K562 (cell line): ENCODE measurements around the gene FAM174C. TPM values are rescaled to one million over a fixed set of nuclear protein-coding genes. Genes with fewer than 3 reads are reported as not detected.

Source experiments
- ARNT ChIP-seq, 2 experiments: fragments of 450-650 bp; IDR thresholded peaks; 2 replicates each; pipeline ENCODE4 v1.6.1; 2016; ENCODE audit warnings: mild to moderate bottlenecking in 1 of 2
- ASH1L ChIP-seq: fragments of 450-650 bp; IDR thresholded peaks from 2 replicates; pipeline ENCODE4 v1.6.1; 2018; ENCODE audit warnings: borderline replicate concordance, mild to moderate bottlenecking, low read depth; ENCODE audit not compliant: partially characterized antibody
- ATF4 ChIP-seq: fragments of 450-650 bp; formaldehyde crosslinking; IDR thresholded peaks from 2 replicates; pipeline ENCODE4 v1.4.0; 2022; ENCODE audit warnings: mild to moderate bottlenecking, moderate library complexity
- COPS2 ChIP-seq: fragments of 450-650 bp; conservative IDR thresholded peaks from 2 replicates; pipeline ENCODE4 v1.6.1; 2016; ENCODE audit warnings: mild to moderate bottlenecking, moderate library complexity
- FOXM1 ChIP-seq, 2 experiments: fragments of 450-650 bp in 1 of 2; sonication (generic) in 1 of 2; formaldehyde crosslinking in 1 of 2; IDR thresholded peaks; 2 replicates each; pipeline versions ENCODE4 v1.6.1 to v1.9.0; 2017 to 2022; ENCODE audit warnings: low read depth in 2 of 2, mild to moderate bottlenecking in 2 of 2, missing genetic modification reagents in 1 of 2, moderate library complexity in 1 of 2
- FOXP4 ChIP-seq: sonication (generic); formaldehyde crosslinking; IDR thresholded peaks from 2 replicates; pipeline ENCODE4 v1.8.0; 2022; ENCODE audit warnings: mild to moderate bottlenecking, missing genetic modification reagents, borderline replicate concordance
- GTF2F1 ChIP-seq: IDR thresholded peaks from 2 replicates; pipeline ENCODE4 v1.6.1; 2011; ENCODE audit warnings: low read depth, low read length, improper control_type of control experiment
- HDAC6 ChIP-seq: IDR thresholded peaks from 2 replicates; pipeline ENCODE4 v1.6.1; 2012; ENCODE audit warnings: low read depth, mild to moderate bottlenecking, control low read depth, inconsistent platforms, low read length, moderate library complexity
- HINFP ChIP-seq: fragments of 450-650 bp; conservative IDR thresholded peaks from 2 replicates; pipeline ENCODE4 v1.6.1; 2016; ENCODE audit warnings: missing genetic modification characterization, low read depth, mild to moderate bottlenecking, control low read depth, missing compliant biosample characterization
- MCM2 ChIP-seq: fragments of 450-650 bp; IDR thresholded peaks from 2 replicates; pipeline ENCODE4 v1.6.1; 2017; ENCODE audit warnings: low read depth, mild to moderate bottlenecking
- MEIS2 ChIP-seq: fragments of 450-650 bp; IDR thresholded peaks from 2 replicates; pipeline ENCODE4 v1.6.1; 2014; ENCODE audit warnings: mild to moderate bottlenecking; ENCODE audit not compliant: partially characterized antibody
- NFYB ChIP-seq: IDR thresholded peaks from 2 replicates; pipeline ENCODE4 v1.6.1; 2011; ENCODE audit warnings: mild to moderate bottlenecking, moderate library complexity; ENCODE audit not compliant: insufficient read length; ENCODE audit errors: extremely low read depth
- NR2C2 ChIP-seq, 2 experiments: fragments of 200-800 bp in 1 of 2; sonication (Bioruptor generic) in 1 of 2; sonication (generic) in 1 of 2; formaldehyde crosslinking in 1 of 2; IDR thresholded peaks; 2 replicates each; pipeline versions ENCODE4 v1.6.1 to v1.8.0; 2016 to 2022; ENCODE audit warnings: mild to moderate bottlenecking in 1 of 2, missing compliant biosample characterization in 1 of 2, missing genetic modification characterization in 1 of 2, missing genetic modification reagents in 1 of 2
- PPARD ChIP-seq: fragments of 250-450 bp; sonication (Bioruptor Pico); IDR thresholded peaks from 2 replicates; pipeline ENCODE4 v1.8.0; 2022; ENCODE audit warnings: inconsistent platforms, mild to moderate bottlenecking, moderate library complexity
- SMARCA4 ChIP-seq: fragments of 450-650 bp; IDR thresholded peaks from 2 replicates; pipeline ENCODE4 v1.6.1; 2016
- SRSF7 ChIP-seq: fragments of 200-400 bp; formaldehyde crosslinking; optimal IDR thresholded peaks from 2 replicates; pipeline ENCODE3; 2017; ENCODE audit warnings: mild to moderate bottlenecking, low read depth, low read length
- SUPT5H ChIP-seq: fragments of 450-650 bp; IDR thresholded peaks from 2 replicates; pipeline ENCODE4 v1.6.1; 2016
- TCF7L2 ChIP-seq: fragments of 150-350 bp; IDR thresholded peaks from 2 replicates; pipeline ENCODE4 v1.6.1; 2016; ENCODE audit warnings: low read depth, mild to moderate bottlenecking, low read length, moderate library complexity
- THRAP3 ChIP-seq: fragments of 450-650 bp; IDR thresholded peaks from 2 replicates; pipeline ENCODE4 v1.6.1; 2016; ENCODE audit warnings: mild to moderate bottlenecking, inconsistent platforms, borderline replicate concordance
- ZNF124 ChIP-seq: sonication (generic); formaldehyde crosslinking; IDR thresholded peaks from 2 replicates; pipeline ENCODE4 v1.8.1; 2022; ENCODE audit warnings: missing genetic modification reagents
- ZNF398 ChIP-seq: fragments of 250-450 bp; sonication (Bioruptor Pico); IDR thresholded peaks from 2 replicates; pipeline ENCODE4 v1.8.0; 2021; ENCODE audit warnings: moderate library complexity, mild to moderate bottlenecking, inconsistent platforms
- ZNF830 ChIP-seq: fragments of 250-450 bp; sonication (Bioruptor Pico); IDR thresholded peaks from 2 replicates; pipeline ENCODE4 v1.5.0; 2021; ENCODE audit warnings: mild to moderate bottlenecking
- polyA plus RNA-seq, 8 experiments: library from polyadenylated mRNA; depleted of rRNA in 4 of 8; stranded (reverse) in 5 of 8; unstranded in 3 of 8; fragments of >200 nt; fragmentation: Nextera tagmentation in 2 of 8; fragmentation: Illumina TruSeq in 1 of 8; extraction: Ambion mirVana in 2 of 8; extraction: Trizol in 1 of 8; gene quantifications; 2 replicates each; pipeline versions ENCODE4 v1.2.1 to v1.2.3, GENCODE V29; 2011 to 2014; ENCODE audit warnings: inconsistent platforms in 1 of 8, missing spikeins in 1 of 8
- total RNA-seq, 7 experiments: library from RNA; depleted of rRNA in 6 of 7; stranded (reverse); fragments of >200 nt in 6 of 7; fragmentation: Illumina TruSeq in 2 of 7; extraction: Trizol in 2 of 7; gene quantifications; 2 replicates each; pipeline versions ENCODE4 v1.2.1 to v1.2.3, GENCODE V29; 2011 to 2021; ENCODE audit warnings: low replicate concordance in 1 of 7

The FAM174C gene
- total and polyA plus RNA-seq, 9 of the 15 experiments (the other 6 are each of a cell fraction or from before 2014, with no cell fraction given): 0.66 to 89.6 (median 20.3) TPM

- TF ChIP-seq FOXP4 (CRISPR knock-in tag) (no peak), MCM2 (no peak), SRSF7 (no peak), NR2C2 (CRISPR knock-in tag; IDR thresholded peaks at IDR 0.05) (no peak; the same call in 1 of the 2 replicates), NR2C2 (tag; IDR thresholded peaks at IDR 0.05) (peak; percentile 70), ZNF830 (no peak), SMARCA4 (no peak; the same call in 1 of the 2 replicates), ARNT (IDR thresholded peaks at IDR 0.05) (no peak), FOXM1 (IDR thresholded peaks at IDR 0.05; ENCODE audit: low read depth) (no peak), FOXM1 (CRISPR knock-in tag; IDR thresholded peaks at IDR 0.05; ENCODE audit: low read depth) (no peak), HDAC6 (no peak), COPS2 (no peak), ZNF124 (CRISPR knock-in tag) (no peak), SUPT5H (no peak), ZNF398 (CRISPR knock-in tag) (no peak), THRAP3 (no peak), ASH1L (no peak), MEIS2 (no peak), GTF2F1 (no peak), ATF4 (no peak), PPARD (CRISPR knock-in tag) (no peak), TCF7L2 (0 out of 2 replicates have a peak, but pooled peaks have one; percentile 20), HINFP (no peak), NFYB (no peak)
Measured at GRCh38 chr19:1266129-1266915, 9.0 kb upstream of the FAM174C start (continued).
